Activated T-cell treated with anti-CD3 and anti-CD28 coated beads, Interleukin-2, amount 50 U/mL, for 48 hours (primary cell): ENCODE data around the gene ABHD12.
A peak's percentile ranks its signal among the peaks of the same experiment; 100 is the strongest.

ENCODE experiments used
- DNase-seq, 2 experiments: peaks; one replicate each; pipeline ENCODE4 v3.0.0-alpha.2; 2020

Gene ABHD12

DNA sequence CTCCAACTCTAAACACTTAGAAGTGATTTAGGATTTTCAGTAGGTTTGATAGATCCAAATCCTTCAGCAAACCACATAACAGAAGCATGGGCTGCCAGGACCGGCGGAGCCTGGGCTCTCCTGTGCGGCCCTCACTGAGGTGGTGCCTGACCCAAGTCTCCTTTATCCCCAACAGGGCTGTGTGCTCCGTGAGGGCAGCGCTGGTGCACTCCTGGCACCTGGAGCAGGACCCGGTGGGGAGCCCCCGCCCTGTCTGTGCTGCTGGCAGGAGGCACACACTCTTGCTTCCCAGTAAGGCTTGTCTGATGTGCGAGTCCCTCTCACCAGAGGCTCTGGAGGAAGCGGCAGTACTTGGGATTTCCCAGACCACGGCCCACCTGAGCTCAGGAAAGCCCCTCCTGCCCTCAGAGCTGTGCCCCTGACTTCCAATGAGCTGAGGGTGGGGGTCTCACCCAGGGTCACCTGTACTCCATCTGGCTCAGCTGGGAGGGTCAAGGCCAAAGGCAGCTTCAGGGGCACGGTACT is 86.5 kb downstream of the ABHD12 start:
- DNase-seq, result no peak

DNA sequence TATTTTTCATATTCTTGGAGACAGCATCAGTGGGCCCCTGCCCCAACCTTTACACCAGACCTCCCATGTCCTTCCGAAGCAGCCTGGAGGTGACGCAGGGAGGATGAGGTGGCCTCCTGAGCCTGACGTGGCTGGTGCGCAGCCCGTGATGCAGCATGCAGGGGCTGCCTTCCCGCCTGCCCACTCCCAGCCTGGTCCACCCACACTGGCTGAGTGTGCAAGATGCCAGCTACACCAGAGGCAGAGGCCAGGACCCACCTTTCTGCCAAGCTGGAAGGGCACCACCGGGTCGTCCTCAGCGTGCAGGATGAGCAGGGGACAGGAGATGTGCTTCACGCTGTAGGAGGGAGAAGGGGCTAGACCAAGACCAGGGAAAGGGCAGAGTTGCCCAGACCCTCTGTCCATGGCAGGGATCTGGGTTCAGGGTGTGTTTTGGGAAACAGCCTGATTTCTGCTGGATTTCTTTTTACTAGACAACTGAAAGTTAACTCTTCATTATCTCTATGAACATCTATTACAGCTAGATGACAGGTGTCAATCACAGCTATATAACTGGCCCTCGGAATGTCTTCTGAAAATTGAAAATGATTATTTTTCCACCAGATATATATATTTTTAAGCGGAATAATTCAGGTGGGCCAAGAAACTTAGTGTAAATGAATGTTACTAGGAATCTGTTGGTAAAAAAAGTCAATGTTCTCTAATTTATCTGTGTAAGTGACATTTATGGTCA is 87.2 kb downstream of the ABHD12 start:
- DNase-seq, result no peak

DNA sequence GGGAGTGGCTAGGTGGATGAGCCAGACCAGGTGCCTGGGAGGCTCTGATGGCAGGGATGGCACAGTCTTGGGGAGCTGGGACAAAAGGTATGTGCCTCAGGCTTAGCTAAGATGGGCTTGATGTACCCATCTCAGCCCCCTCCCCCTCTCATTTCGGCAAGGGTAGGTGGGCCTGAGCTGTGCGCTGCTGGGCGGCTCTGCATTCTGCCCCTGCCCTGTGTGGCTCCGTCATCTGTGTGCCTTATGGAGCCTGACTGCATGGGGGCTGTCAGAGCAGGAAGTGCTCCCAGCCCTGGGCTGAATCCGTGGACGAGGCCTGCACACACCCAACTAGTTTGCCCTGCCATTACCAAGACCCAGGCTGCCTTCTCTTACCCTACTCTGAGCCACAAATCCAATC is 88.0 kb downstream of the ABHD12 start:
- DNase-seq, result no peak

DNA sequence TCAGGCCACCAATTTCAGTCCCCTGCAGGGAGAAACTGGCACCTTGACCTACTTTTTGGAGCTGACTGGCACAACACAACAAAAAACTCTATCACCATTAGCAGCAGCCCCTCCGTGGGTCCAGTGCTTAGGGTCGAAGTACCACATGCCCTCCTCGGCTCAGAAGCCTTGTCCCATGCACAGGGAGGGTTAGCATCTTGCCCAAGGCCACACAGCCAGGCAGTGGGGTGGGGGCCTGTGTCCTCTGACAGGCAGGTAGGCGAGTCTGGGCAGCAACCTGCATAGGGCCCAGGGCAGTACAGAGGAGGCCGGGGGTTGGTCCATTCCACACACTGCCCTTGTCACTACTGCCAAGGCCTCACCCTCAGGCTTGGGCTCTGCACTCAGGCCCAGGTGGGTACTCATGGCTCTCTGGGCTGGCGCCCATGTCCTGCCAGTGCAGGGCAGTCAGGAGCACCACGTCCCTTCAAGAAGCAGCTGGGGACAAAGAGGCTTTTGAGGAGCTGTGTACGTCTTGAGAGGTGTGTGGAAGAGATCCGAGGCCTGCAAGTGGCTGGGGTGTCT is 89.2 kb downstream of the ABHD12 start:
- no peak for DNase-seq

DNA sequence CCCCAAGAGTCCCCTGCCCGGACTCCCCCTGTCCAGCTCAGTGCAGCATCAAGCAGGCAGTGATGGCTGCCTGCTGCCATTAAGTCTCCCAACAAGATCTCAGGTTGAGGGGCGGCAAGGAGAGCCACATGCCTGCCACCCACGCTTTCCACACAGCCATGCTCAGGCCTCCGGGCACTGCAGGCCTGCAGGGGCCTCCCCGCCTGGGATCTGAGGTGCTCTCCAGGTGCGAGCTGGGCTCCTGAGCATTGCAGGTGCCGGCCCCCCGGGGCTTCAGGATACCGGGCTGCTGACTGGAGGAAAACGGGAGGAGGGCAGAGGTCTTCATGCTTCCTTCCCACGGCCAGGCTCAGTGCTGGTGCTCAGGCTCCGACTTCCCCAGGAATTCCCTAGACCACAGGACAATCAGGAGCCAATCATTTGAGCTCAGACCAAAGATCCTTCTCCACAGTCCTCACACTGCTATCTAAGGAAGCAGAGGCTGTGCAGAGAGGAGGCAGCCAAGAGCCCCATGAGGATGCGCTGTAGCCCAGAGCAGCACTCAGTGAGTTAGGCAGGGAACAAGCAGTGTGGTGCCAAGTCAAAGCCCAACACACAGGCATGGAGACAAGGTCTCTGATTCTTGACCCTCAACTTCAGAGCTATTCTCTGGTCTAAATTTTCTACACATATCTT is 90.0 kb downstream of the ABHD12 start:
- no peak for DNase-seq

DNA sequence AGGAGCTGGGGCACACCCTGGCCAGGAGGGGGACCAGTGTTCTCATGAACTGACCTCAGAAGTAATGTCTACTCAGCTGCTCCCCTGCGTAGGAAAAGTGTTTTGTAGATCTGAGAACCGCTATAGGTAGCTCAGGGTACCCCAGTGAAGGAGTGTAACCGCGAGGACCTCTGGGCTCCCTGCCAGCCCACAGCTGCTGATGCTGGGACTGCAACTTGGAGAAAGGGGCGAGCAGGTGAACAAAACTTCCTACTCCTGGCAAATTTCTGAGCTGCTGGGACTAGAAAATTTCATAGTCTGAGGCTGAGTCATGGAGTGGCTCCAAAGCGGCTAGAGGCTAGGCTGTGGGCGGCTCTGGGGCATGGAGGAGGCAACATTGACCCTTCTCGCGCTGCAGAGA is 90.8 kb downstream of the ABHD12 start:
- DNase-seq, result no peak

DNA sequence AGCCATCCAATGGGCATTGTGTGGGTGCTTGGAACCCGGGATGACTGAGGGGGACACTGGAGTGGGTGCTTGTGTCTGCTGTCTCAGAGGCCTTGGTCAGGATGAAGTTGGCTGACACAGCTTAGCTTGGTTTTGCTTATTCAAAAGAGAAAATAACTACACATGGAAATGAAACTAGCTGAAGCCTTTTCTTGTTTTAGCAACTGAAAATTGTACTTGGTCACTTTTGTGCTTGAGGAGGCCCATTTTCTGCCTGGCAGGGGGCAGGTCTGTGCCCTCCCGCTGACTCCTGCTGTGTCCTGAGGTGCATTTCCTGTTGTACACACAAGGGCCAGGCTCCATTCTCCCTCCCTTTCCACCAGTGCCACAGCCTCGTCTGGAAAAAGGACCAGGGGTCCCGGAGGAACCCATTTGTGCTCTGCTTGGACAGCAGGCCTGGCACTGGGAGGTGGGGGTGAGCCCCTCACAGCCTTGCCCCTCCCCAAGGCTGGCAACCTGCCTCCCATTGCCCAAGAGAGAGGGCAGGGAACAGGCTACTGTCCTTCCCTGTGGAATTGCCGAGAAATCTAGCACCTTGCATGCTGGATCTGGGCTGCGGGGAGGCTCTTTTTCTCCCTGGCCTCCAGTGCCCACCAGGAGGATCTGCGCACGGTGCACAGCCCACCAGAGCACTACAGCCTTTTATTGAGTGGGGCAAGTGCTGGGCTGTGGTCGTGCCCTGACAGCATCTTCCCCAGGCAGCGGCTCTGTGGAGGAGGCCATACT is 93.3 kb downstream of the ABHD12 start:
- no peak for DNase-seq

DNA sequence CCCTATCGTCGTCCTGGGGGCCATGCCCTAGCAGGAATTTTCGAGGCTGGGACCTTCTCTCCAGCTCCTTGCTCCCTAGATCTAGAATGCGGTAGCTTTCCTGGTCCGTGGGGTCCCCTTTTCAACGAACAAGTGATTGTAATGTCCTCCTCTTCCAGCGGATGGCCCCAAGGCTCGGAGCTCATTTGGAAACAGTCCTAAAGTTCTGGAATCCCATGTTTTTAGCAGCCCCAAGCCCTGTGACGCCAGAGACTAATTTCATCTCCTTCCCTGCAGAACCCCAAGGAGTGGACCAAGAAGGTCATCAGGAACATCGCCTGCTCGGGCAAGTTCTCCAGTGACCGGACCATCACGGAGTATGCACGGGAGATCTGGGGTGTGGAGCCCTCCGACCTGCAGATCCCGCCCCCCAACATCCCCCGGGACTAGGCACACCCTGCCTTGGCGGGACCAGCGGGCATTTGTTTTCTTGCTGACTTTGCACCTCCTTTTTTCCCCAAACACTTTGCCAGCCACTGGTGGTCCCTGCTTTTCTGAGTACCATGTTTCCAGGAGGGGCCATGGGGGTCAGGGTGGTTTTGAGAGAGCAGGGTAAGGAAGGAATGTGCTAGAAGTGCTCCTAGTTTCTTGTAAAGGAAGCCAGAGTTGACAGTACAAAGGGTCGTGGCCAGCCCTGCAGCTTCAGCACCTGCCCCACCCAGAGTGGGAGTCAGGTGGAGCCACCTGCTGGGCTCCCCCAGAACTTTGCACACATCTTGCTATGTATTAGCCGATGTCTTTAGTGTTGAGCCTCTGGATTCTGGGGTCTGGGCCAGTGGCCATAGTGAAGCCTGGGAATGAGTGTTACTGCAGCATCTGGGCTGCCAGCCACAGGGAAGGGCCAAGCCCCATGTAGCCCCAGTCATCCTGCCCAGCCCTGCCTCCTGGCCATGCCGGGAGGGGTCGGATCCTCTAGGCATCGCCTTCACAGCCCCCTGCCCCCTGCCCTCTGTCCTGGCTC is 94.2 kb downstream of the ABHD12 start:
- peak; percentile 38 to 47 for DNase-seq

DNA sequence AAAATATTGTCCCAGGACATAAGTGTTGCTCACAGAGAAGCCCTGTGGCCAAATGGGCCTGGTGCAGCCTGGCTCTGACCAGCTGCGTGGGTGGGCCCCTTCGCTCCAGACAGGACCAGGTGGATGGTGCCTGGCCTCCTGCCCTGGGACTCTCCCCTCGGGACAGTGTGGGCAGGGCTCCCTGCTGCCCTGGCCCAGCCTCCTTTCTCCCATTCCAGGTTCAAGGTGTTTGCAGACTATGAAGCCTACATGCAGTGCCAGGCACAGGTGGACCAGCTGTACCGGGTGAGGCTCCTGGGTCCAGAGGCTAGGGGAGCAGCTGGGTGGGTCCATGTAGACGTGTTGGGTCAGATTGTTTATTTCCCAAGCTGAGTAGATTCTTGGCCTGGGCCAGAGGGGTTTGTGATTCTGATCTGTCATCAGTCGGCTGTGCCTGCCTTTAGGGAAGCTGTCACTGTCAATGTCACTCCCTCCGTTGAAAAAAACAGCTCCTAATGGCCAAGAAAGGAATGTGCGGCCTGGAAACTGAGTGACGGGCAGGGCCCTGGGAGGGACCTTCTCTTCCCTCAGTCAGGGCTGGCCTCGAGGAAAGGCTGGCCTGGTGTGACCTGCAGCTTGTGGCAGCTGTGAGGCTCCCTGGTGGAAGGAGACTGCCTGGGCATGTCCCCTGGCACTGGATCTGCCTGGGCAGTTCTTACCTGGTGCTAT is 95.1 kb downstream of the ABHD12 start:
- no peak for DNase-seq

DNA sequence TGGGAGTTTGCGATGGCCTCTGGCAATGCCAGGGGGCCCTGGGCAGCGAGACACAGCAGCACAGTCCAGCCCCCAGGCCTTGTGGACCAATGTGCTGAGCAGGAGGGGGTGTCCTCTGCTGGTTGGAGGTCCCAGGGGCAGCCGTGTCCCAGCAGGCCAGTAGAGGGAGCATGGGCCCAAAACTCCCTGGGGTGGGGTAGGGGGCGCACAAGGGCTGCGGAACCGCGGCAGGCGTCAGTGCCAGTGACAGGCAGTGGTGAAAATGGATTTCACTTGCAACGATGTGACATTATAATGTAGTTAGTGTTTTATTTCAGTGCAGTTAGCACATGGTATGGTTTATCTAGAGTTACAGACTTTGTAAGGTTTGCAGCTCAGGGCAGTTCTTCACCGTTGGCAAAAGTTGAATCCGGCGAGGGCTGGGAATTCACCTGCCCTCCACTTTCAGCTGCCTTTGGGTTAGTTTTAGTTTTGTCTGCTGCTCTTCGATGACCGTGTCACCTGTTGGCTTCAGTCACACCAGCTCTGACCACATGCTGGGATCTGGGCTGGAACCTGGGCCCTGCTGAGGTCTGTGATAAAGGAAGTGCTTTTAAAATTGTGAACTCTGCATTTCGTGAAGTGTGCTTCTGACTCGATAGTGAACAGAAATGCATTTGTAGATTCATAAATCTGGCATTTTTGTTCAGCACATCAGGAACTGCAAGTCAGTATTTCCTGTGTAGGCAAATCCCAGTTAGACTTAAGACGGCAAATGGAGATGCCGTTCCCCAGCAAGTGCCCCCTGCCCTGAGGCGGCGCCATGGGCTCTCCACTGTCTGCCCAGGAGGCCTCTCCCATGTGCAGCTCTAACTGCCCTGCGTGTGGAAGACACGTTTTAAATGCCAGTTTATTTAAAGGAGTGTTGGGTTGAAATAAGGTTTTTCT is 95.9 kb downstream of the ABHD12 start:
- DNase-seq, result peak; percentile 74 to 77

DNA sequence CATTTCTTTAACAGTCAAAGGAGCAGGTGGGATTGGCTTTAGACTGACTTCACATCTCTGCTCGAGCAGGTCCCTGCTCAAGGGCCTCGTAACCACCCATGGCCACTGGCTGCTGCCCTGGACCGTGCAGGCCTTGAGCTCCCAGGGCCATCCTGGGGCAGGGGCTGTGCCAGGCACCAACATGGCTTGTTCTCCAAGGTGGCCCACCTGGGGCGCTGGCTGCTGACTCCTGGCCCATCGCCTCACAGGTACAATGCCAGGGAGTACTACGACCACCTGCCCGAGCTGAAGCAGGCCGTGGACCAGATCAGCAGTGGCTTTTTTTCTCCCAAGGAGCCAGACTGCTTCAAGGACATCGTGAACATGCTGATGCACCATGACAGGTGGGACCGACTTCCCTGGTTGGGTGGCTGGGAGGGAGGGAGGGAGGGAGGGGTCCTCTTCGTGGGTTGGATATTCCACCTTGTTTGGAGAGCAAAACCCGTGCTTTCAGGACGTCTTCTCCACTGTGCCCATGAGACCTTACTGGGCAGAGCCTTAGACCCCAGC is 96.7 kb downstream of the ABHD12 start:
- DNase-seq, result no peak

DNA sequence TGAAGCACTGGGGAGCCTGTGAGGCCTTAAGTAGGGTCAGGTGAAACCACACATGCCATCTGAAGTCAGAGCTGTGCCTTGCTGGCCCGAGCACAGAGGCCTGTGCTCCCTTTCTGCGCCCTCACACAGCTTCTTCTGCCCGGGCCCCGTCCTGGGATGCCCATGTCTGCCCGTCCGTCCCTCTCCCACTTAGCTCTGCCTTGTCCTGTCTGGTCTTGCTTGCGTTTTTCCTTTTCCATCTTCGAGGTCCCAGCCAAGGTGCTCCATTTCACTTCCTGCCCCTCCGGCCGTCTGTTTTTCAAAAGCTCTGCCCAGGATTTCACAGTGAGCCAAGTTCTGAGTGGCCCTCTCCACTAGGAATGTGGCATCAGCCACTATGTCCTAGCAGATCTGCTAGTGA is 97.1 kb downstream of the ABHD12 start:
- no peak for DNase-seq

DNA sequence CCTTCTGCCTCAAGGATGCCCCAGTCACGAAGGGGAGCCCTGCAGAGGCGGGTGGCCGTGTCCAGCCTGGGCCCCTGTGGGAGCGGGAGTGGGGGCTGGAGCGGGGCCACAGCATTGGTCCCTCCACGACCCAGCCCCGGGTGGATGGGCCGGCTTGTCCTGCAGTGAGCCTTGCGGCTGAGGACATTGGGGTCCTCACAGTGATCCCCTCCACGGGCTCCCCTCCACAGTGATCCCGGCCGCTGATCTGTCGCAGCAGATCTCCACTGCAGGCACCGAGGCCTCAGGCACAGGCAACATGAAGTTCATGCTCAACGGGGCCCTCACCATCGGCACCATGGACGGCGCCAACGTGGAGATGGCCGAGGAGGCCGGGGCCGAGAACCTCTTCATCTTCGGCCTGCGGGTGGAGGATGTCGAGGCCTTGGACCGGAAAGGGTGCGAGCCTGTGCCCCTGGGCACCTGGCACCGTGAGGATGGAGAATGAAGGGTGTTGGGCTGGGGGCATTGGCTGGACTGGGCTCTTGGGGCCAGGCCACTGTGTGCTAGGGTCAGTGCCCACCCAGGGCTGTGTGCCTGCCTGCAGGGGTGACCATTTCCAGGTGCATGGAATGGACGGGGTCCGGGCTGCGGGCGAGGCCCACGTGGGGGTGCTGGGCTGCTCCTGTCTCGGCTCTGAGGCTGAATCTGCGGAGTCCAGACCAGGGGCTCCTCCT is 98.3 kb downstream of the ABHD12 start:
- DNase-seq, result no peak

DNA sequence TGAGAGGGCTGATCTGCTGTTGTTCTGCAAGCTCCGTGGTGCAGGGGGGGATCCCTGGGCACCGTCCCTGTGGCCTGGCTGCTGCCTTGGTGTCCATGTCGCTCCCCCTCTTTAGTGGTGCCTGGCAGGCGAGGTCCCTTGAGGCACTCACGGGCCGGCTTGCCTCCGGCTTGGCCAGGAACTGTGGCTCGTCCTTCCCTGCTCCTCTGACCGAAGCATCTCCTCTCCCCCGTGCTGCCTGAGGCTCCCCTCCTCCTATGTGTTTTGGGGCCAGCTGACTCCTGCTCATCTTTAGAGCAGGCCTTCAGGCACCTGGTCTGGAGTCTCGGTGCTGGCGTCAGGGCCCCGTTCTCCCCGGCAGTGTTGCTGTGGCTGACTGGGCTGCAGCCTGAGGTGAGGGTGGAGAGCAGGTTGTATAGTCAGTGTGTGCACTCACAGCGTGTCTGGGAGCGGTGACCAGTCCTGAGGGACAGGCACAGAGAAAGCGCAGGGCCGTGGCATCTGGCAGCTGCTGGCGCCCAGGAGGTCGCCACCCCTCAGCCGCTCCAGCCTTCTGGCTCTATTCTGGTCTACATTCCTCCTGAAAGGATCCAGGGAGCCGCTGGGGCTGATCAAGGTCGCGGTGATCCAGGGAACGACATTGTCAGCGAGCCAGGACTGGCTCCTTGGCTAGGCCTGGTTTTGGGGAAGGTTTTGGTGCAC is 99.1 kb downstream of the ABHD12 start:
- no peak for DNase-seq

DNA sequence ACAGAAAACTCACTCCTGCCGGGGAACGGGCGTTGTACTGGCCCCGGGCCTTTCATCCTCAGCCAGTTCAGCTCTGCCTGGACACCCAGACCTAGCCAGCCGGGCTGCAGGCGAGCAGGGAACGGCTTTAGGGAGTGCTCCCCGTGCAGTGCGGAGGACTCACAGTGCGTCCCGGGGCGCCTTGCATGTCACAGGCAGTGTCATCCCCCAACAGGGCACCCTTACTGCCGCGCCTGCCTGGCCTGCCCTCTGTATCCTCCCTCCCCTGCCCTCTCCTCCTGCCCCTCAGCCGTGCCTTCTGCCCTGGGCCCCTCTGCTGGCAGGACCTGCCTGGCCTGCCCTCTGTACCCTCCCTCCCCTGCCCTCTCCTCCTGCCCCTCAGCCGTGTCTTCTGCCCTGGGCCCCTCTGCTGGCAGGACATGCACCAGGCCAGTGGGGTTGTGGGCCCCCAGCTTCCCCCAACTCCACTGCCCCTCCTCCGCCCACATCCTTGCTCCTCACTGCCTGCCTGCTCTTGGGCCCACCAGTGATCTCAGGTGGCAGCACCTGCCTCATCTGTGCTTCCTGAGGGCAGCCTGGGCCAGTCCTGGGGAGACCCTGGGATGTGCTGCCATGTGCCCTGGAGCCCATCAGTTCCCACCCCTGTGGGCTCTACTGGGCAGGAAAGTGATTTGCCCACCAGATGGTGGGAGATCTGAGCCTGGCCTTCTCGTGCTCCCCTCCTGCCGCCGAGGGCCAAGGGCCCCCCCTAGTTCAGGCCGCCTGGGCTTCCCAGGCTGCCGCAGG is 99.8 kb downstream of the ABHD12 start:
- no peak for DNase-seq

DNA sequence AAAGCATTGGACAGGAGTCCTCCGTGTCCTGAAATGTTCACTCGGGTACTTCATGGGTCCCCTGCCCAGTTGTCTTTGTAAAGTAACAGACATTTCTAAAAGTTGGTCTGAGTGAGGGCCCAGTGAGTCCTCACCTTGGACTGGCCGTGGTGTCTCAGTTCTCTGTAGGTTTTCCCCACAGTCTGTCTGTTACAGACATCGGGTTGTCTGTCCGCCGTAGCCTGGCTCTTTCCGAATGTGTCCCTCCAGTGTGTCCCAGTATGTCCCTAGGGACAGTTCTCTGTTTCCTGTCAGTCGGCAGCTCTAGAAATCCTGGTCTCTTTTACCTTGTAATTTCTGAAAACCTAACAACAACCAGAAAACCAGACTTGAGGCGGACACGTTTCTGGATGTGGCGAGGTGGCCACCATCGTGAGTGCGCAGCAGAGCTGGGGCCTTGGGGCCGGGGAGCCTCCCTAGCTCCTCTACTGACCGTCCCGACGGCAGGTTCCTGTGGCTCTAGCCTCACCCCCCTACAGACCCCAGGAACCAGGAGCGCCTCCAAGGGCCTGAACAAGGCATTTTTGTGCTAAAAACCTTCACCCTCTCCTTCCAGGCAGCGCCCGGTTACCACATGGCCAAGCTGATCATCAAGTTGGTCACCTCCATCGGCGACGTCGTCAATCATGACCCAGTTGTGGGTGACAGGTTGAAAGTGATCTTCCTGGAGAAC is 100.6 kb downstream of the ABHD12 start:
- no peak for DNase-seq
